ENCODE results near the gene YIF1A. TPM values are rescaled to one million over a fixed set of nuclear protein-coding genes. Genes with fewer than 3 reads are reported as not detected.

Gene YIF1A
- total RNA-seq, 3 donors from 2014 or later, result 56.8 to 61.4 (median 57.7) TPM

DNA sequence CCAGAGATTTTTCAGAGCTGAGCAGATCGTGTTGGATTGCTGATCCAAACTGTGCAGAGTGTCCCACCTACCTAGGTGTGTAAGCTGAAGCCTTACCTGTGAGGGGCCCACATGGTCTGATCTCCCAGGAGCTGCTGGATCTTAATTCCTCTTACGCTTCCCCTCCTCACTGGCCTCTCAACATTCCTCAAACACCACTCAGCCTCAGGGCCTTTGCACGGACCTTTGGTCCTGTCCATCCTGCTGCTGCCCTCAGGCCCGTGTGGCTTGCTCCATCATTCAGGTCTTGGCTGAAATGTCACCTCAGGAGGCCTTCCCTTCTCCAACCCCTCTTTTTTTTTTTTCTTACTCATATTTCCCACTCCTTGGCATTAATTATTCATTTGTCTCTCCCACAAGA lies 41.6 kb downstream of the YIF1A start:
- no peak for DNase-seq (ENCODE audit: low spot score in 2 of 2)
- Histone ChIP-seq H3K4me1 (no peaks in the 10 kb centered on the region), H3K27ac (no peak overlapping the region), H3K9me3 (no peaks in the 10 kb centered on the region), H3K36me3 (no peaks in the 10 kb centered on the region), H3K4me3 (no peak overlapping the region), H3K27me3 (no peaks in the 10 kb centered on the region)
- TF ChIP-seq, protein P1, sequence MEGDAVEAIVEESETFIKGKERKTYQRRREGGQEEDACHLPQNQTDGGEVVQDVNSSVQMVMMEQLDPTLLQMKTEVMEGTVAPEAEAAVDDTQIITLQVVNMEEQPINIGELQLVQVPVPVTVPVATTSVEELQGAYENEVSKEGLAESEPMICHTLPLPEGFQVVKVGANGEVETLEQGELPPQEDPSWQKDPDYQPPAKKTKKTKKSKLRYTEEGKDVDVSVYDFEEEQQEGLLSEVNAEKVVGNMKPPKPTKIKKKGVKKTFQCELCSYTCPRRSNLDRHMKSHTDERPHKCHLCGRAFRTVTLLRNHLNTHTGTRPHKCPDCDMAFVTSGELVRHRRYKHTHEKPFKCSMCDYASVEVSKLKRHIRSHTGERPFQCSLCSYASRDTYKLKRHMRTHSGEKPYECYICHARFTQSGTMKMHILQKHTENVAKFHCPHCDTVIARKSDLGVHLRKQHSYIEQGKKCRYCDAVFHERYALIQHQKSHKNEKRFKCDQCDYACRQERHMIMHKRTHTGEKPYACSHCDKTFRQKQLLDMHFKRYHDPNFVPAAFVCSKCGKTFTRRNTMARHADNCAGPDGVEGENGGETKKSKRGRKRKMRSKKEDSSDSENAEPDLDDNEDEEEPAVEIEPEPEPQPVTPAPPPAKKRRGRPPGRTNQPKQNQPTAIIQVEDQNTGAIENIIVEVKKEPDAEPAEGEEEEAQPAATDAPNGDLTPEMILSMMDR (IDR thresholded peaks at IDR 0.05), result no peak
- intact Hi-C loops (cut with DNase I; ENCODE audit: low total_unique reads), result no loop called here

DNA sequence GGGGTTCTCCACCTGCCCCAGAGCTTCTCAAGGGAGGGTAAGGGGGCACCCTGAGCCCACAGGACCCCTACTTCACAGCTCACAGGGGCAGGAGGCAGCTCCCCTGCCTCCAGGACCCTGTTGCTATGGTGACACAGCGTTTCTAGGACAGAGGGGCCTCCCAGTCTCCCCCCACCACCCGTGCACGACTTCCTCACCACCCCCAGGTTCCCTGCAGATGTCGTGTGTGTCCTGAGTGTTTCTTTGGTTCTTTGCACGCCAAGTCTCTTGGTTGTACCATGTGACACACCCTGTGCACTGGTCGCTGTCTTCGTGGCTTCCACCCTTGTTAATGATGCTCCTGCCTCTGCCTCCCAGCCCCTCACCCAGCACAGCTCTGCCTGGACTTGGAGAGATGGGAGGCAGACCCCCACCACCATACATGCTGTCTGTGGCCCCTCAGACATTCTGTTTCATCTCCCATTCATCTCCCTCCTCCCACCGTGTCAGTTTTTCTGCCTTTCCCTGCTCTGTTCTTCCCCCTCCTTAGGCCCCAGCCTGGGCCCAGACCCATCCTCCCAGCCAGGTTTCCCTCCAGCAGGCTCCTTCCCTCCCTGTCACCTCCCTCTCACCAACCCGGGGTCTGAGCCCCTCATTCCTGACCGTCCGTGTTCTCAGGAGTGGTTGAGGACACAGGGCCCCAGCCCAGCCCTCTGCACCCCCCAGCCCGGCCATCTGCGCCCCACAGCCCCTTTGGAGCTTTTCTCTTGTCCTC lies 45.0 kb downstream of the YIF1A start:
- TF ChIP-seq POLR2AphosphoS5 (IDR thresholded peaks at IDR 0.05) (no peak), POLR2A (IDR thresholded peaks at IDR 0.05) (no peak)
- TF ChIP-seq, protein P1 (IDR thresholded peaks at IDR 0.05), result no peak
- DNase-seq (ENCODE audit: low spot score in 2 of 2), result no peak
- intact Hi-C loops (cut with DNase I; ENCODE audit: low total_unique reads), result no loop called here
- Histone ChIP-seq H3K4me3 (no peak overlapping the region), H3K27me3 (no peaks in the 10 kb centered on the region), H3K4me1 (no peaks in the 10 kb centered on the region), H3K27ac (no peak overlapping the region), H3K36me3 (no peaks in the 10 kb centered on the region), H3K9me3 (no peaks in the 10 kb centered on the region)

DNA sequence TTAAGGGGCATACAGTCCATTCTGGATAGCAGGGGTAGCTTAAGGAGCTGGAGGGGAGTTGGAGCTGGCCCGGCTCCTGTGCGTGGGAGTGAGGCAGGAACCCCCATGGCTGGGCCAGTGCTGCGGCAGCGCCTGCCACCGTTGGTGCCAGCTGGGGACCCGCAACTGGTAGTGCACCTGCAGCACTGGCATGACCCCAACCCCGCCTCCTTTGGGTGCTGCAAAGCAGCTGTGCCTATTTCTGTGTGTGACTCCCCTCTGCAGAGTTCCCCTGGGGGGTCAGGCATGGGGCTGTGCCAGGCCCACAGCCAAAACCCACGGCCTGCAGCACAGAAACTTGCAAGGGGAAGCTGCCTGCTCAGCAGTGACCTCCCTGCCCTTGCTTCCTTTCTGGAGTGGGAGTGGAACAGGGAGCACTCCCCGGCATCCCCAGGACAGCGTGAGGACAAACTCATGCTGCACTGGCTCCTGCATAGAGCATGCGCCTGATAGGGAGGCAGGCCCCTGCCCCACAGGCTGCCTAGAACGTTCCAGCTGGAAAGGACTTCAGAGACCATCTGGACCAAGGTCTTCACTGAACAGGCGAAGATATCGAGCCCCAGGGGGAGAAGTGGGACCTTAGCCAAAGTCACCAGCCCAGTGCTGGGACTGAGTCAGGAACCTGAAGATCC lies 46.7 kb downstream of the YIF1A start:
- no peaks in the 10 kb centered on the region for H3K36me3 ChIP-seq
- no peak overlapping the region for H3K27ac ChIP-seq
- H3K9me3 ChIP-seq, result no peaks in the 10 kb centered on the region
- H3K4me3 ChIP-seq, result no peak overlapping the region
- no peak for TF ChIP-seq POLR2AphosphoS5 (IDR thresholded peaks at IDR 0.05)
- TF ChIP-seq, protein P1 (IDR thresholded peaks at IDR 0.05), result no peak
- no peaks in the 10 kb centered on the region for H3K4me1 ChIP-seq
- intact Hi-C loops (cut with DNase I; ENCODE audit: low total_unique reads), result no loop called here
- no peaks in the 10 kb centered on the region for H3K27me3 ChIP-seq
- no peak for DNase-seq (ENCODE audit: low spot score in 2 of 2)

DNA sequence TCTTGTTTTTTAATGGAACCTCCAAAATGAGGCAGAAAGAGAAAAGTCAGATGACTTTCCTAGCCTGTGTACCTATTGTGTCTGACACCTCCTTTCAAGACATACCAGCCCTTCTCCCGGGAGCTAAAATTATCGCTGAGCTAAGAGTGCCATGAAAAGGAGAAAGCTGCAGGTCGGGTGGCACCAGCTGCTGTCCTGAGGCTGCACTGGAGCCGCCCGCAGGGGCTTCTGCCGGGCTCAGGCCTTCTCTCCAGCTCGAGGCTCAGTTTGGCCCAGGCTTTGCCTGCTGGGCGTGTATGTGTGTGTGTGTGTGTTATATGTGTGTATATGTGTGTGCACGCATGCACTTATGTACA lies 48.2 kb downstream of the YIF1A start:
- H3K27me3 ChIP-seq, result no peaks in the 10 kb centered on the region
- H3K4me1 ChIP-seq, result no peaks in the 10 kb centered on the region
- no peak overlapping the region for H3K4me3 ChIP-seq
- intact Hi-C loops (cut with DNase I; ENCODE audit: low total_unique reads), result no loop called here
- no peaks in the 10 kb centered on the region for H3K36me3 ChIP-seq
- no peak overlapping the region for H3K27ac ChIP-seq
- H3K9me3 ChIP-seq, result no peaks in the 10 kb centered on the region
- no peak for DNase-seq (ENCODE audit: low spot score in 2 of 2)
- TF ChIP-seq, protein P1 (IDR thresholded peaks at IDR 0.05), result no peak
- TF ChIP-seq POLR2AphosphoS5 (IDR thresholded peaks at IDR 0.05), result no peak
- no peak for TF ChIP-seq POLR2A (IDR thresholded peaks at IDR 0.05)

DNA sequence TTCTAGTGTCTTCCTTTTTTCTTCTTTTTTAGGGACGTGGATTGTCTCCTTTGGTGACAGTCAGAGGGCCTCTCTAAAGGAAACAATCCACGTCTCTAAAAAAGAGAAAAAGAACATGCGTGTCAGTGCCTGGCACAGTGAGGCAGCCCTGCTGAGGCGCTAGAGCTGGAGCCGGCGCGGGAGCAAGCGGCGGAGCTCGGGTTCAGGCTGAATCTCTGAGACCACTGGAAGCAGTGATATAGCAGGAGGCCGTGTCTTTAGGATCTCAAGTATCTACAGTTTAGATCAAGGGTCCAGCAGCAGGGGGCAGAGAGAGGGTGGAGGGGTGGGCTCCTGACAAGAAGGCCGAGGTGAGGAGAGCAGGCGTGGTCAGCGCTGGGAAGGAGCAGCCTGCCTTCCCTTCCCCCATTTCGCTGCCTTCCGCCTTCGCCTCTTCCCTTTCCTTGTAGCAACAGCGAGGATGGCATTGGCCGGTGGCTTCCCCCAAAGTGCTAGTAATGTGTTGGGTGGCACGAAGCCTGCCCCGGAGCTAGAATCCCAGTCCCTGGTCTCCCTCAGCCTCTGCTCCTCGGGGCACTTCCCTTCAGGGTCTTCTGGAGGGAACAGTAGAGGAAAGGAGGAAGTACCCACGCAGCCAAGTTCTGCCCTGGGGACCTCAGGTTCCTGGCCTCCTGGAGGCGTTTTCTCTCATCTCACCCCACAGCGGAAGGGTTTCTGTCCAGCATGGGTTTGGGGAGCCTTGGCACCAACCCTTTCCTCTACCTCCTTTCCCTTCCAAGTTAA lies 48.8 kb downstream of the YIF1A start:
- DNase-seq (ENCODE audit: low spot score in 2 of 2), result no peak
- H3K36me3 ChIP-seq, result no peaks in the 10 kb centered on the region
- TF ChIP-seq, protein P1 (IDR thresholded peaks at IDR 0.05), result no peak
- no peak for TF ChIP-seq POLR2A (IDR thresholded peaks at IDR 0.05)
- no peak for TF ChIP-seq POLR2AphosphoS5 (IDR thresholded peaks at IDR 0.05)

More for the DNA sequence above, 48.8 kb downstream of the YIF1A start:
- Histone ChIP-seq H3K27ac (no peak overlapping the region), H3K4me3 (no peak overlapping the region), H3K4me1 (no peaks in the 10 kb centered on the region), H3K27me3 (no peaks in the 10 kb centered on the region), H3K9me3 (no peaks in the 10 kb centered on the region)
- intact Hi-C loops (cut with DNase I; ENCODE audit: low total_unique reads), result no loop called here
